ENCODE results near the gene KIF13A.

GRCh38 chr6:17950095-17950494 is 37.3 kb downstream of the KIF13A start:
- TF ChIP-seq, protein P1, sequence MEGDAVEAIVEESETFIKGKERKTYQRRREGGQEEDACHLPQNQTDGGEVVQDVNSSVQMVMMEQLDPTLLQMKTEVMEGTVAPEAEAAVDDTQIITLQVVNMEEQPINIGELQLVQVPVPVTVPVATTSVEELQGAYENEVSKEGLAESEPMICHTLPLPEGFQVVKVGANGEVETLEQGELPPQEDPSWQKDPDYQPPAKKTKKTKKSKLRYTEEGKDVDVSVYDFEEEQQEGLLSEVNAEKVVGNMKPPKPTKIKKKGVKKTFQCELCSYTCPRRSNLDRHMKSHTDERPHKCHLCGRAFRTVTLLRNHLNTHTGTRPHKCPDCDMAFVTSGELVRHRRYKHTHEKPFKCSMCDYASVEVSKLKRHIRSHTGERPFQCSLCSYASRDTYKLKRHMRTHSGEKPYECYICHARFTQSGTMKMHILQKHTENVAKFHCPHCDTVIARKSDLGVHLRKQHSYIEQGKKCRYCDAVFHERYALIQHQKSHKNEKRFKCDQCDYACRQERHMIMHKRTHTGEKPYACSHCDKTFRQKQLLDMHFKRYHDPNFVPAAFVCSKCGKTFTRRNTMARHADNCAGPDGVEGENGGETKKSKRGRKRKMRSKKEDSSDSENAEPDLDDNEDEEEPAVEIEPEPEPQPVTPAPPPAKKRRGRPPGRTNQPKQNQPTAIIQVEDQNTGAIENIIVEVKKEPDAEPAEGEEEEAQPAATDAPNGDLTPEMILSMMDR (IDR thresholded peaks at IDR 0.05): no peak
- TF ChIP-seq POLR2AphosphoS5 (IDR thresholded peaks at IDR 0.05) (no peak), POLR2A (IDR thresholded peaks at IDR 0.05) (no peak)

Data from prostate gland (tissue), 2 donors.